Jurkat, Clone E6-1 (cell line): Measurements from ENCODE around the gene SESN3.

Experiments
- DNase-seq: peaks from one replicate; pipeline ENCODE4 v3.0.0-alpha.2; 2011; ENCODE audit warnings: low read depth, low spot score
- H3K4me3 ChIP-seq: 2 replicates; pipeline ENCODE4 v1.5.1; 2011; ENCODE audit warnings: mild to moderate bottlenecking, low read length, control low read depth, moderate library complexity

Gene SESN3

DNA sequence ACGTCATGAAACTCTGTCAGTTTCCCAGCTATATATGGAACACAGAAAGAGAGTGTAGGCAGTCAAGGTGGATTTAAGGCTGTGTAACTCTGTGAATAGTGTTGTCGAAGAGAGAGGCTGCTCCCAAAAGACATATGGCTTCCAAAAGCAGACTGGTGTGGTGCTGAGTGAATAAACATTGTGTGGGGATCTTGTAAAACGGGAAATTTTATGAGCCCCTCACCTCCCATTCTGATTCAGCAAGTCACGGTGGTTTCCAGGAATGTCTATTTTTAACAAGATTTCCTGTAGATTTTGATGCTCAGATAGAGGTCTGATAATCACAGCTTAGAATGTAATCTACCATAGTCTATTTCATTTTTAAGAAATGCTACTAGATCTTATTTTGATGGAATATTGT, 67.9 kb downstream of the SESN3 start:
- DNase-seq, result no peak

DNA sequence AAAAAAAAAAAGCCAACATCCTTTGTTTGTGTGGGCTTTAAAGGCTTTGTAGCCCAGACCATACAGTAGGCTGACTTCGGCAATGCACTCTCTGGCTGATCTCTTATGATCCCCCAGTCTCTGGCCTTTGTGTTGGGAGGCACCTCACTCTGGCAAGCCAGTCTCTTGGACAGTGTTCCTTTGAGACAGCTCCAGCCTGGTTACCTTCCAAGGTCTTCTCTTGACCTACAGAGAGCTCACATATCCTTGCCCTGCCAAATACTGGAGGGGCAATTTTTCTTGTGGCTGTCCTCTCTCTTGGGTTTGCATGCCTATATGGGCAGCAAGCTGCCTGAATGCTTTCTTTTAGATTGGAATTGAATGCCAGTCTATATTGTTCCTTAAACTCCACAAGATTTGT, 69.8 kb downstream of the SESN3 start:
- H3K4me3 ChIP-seq, result no peak overlapping the region

More for the DNA sequence above, 67.9 kb downstream of the SESN3 start:
- H3K4me3 ChIP-seq, result no peak overlapping the region

GRCh38 chr11:95157824-95158223, 73.2 kb downstream of the SESN3 start:
- DNase-seq, result no peak
- no peak overlapping the region for H3K4me3 ChIP-seq

More for the DNA sequence above, 69.8 kb downstream of the SESN3 start:
- DNase-seq, result no peak

- no peak for DNase-seq
- no peak overlapping the region for H3K4me3 ChIP-seq
Measured at GRCh38 chr11:95156916-95157541, 74.0 kb downstream of the SESN3 start.

DNA sequence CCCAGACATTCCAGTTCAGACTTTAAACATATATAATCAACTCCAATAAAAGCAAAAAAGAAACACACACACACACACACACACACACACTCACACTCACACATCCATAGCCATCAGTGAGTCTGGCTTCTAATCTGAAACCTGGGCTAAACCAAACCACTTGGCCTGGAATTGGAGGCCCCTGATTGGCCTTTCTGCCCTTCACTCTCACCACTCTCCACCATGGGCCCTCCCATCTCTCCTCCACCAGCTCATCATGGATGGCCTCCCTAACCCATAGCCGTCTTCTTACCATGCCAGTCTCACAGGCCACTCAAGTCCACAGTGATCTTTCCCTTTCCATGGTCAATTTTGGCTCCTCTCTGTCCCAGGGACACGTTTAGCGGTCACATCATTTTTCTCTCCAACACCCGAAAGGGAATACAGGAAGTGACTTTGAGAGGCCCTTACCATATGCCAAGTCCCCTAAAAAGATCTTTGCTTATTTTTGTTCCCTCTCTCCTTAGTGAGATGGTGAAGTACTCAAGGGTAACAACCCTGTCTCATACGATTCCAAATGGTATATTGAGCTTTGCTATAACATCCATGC, 74.8 kb downstream of the SESN3 start:
- H3K4me3 ChIP-seq, result no peak overlapping the region
- no peak for DNase-seq

DNA sequence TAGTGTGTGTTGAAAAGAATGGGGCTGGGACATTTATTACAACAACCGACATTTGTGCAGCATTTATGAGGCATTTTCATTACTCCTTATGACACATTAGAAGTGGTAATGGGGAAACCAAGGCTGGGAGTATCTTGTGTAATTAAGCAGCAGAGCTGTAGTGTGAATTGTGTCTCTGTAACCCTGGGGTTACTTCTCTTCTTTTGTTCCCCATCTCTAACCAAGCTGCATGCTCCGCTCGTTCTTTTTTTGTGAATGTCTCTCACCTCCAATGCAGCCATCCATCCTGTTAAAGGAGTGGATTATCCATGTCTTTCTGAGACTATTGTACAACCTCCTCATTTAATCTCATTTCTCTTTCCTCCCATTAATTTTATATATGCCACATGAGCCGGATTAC, 75.6 kb downstream of the SESN3 start:
- DNase-seq, result no peak
- no peak overlapping the region for H3K4me3 ChIP-seq

GRCh38 chr11:95154514-95154913, 76.5 kb downstream of the SESN3 start:
- peak; percentile 55 for DNase-seq
- H3K4me3 ChIP-seq, result no peak overlapping the region

GRCh38 chr11:95153857-95154246, 77.2 kb downstream of the SESN3 start:
- H3K4me3 ChIP-seq, result no peak overlapping the region
- DNase-seq, result no peak

GRCh38 chr11:95152876-95153856, 77.8 kb downstream of the SESN3 start:
- H3K4me3 ChIP-seq, result no peak overlapping the region
- no peak for DNase-seq

GRCh38 chr11:95150956-95151684, 79.9 kb downstream of the SESN3 start:
- H3K4me3 ChIP-seq, result no peak overlapping the region
- DNase-seq, result peak; percentile 81

GRCh38 chr11:95149651-95150364, 81.2 kb downstream of the SESN3 start:
- no peak overlapping the region for H3K4me3 ChIP-seq
- DNase-seq, result no peak

DNA sequence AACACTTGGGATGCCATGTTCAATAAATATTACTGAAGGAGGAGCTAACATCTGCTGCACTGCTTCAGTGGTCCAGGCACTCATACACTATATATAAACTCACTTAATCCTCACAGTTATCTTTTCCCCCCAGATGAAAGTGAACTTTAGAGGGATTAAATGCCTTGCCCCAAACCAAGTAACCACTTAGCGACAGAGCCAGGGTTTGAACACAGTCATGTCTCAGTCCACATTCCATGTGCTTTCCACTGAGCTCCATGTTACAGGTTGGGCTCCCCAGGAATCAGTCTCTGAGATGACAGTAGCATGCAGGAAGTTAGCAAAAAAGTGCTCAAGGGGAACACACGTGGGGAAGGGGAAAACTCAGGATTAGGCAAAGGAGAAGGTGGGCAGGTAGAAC, 82.1 kb downstream of the SESN3 start:
- no peak overlapping the region for H3K4me3 ChIP-seq
- no peak for DNase-seq

- no peak for DNase-seq
- no peak overlapping the region for H3K4me3 ChIP-seq
Measured at GRCh38 chr11:95148406-95148805, 82.6 kb downstream of the SESN3 start.

- no peak overlapping the region for H3K4me3 ChIP-seq
- DNase-seq, result no peak
Measured at GRCh38 chr11:95147364-95147905, 83.6 kb downstream of the SESN3 start.

DNA sequence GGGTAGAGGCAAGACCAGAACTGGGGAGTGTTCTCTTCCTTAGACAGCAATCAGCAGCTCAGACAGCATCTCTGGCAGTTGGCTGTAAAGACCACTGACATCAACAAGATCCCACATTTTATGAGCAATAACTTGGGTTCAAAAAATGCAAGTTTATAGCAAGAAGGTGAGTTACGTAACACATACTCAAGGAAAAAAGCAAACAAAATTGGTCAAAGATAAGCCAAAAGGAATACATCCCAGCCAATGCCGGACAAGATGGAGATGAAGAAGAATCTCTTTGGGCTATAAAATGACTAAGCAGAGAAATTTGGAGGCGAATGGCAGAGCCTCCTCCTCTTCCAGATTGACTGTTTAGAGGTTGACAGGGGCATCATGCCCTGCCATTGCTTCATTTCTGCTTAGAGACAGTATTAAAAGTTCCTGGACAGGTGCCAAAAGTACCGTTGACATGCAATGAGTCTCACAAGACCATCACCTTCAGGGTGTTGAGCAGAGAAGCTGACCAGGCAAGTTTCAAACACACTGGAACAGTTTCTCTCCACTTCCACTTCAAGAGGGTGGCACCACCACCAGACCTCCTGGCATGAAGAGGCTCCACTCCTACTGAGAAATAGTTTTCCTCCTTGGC, 85.5 kb downstream of the SESN3 start:
- DNase-seq, result no peak
- H3K4me3 ChIP-seq, result no peak overlapping the region

- no peak overlapping the region for H3K4me3 ChIP-seq
- no peak for DNase-seq
Measured at GRCh38 chr11:95144313-95145235, 86.4 kb downstream of the SESN3 start.

- DNase-seq, result no peak
- H3K4me3 ChIP-seq, result no peak overlapping the region
Measured at GRCh38 chr11:95143106-95143681, 87.8 kb downstream of the SESN3 start.
